Endometrial microvascular endothelial cells (primary cell): ENCODE measurements around the gene ROR2. TPM values are rescaled to one million over a fixed set of nuclear protein-coding genes. Genes with fewer than 3 reads are reported as not detected.

ENCODE experiments used
- in situ Hi-C: cut with HindIII; loops from 2 replicates; pipeline ENCODE4 v1.10.0; 2017; ENCODE audit warnings: low sequenced_read_pairs, low pct_unique_long_range_greater_than_20kb; ENCODE audit errors: inconsistent ontology term
- total RNA-seq: library from RNA; depleted of rRNA; stranded (reverse); fragments of >200 nt; gene quantifications from one replicate; pipeline ENCODE4 v1.2.3, GENCODE V29; 2015; ENCODE audit errors: inconsistent ontology term

The ROR2 gene
- total RNA-seq, 1 donor from 2014 or later: 0.09 TPM

GRCh38 chr9:91890662-91891061, 59.4 kb downstream of the ROR2 start:
- in situ Hi-C loops: no loop called here

GRCh38 chr9:91889161-91889911, 60.7 kb downstream of the ROR2 start:
- in situ Hi-C loops: no loop called here

- in situ Hi-C loops: no loop called here
Observed at GRCh38 chr9:91886414-91887076, 63.5 kb downstream of the ROR2 start.

- in situ Hi-C loops: no loop called here
Observed at GRCh38 chr9:91885746-91886413, 64.1 kb downstream of the ROR2 start.

- in situ Hi-C loops: no loop called here
Observed at GRCh38 chr9:91884696-91885687, 65.0 kb downstream of the ROR2 start.

GRCh38 chr9:91884153-91884552, 65.9 kb downstream of the ROR2 start:
- in situ Hi-C loops: no loop called here

GRCh38 chr9:91883503-91883902, 66.5 kb downstream of the ROR2 start:
- in situ Hi-C loops: no loop called here

GRCh38 chr9:91882627-91883026, 67.4 kb downstream of the ROR2 start:
- in situ Hi-C loops: no loop called here

GRCh38 chr9:91880378-91880972, 69.6 kb downstream of the ROR2 start:
- in situ Hi-C loops: no loop called here

GRCh38 chr9:91879231-91879630, 70.8 kb downstream of the ROR2 start:
- in situ Hi-C loops: no loop called here

- in situ Hi-C loops: no loop called here
Observed at GRCh38 chr9:91873637-91874051, 76.4 kb downstream of the ROR2 start.

- in situ Hi-C loops: no loop called here
Observed at GRCh38 chr9:91868732-91869391, 81.2 kb downstream of the ROR2 start.

GRCh38 chr9:91867740-91868139, 82.3 kb downstream of the ROR2 start:
- in situ Hi-C loops: no loop called here

GRCh38 chr9:91865041-91865440, 85.0 kb downstream of the ROR2 start:
- in situ Hi-C loops: no loop called here

- in situ Hi-C loops: no loop called here
Observed at GRCh38 chr9:91864380-91864779, 85.6 kb downstream of the ROR2 start.

GRCh38 chr9:91863469-91863868, 86.6 kb downstream of the ROR2 start:
- in situ Hi-C loops: no loop called here

GRCh38 chr9:91858213-91859030, 91.6 kb downstream of the ROR2 start:
- in situ Hi-C loops: no loop called here
